Measurements from ENCODE around the gene FCAMR.

The FCAMR gene, protein sequence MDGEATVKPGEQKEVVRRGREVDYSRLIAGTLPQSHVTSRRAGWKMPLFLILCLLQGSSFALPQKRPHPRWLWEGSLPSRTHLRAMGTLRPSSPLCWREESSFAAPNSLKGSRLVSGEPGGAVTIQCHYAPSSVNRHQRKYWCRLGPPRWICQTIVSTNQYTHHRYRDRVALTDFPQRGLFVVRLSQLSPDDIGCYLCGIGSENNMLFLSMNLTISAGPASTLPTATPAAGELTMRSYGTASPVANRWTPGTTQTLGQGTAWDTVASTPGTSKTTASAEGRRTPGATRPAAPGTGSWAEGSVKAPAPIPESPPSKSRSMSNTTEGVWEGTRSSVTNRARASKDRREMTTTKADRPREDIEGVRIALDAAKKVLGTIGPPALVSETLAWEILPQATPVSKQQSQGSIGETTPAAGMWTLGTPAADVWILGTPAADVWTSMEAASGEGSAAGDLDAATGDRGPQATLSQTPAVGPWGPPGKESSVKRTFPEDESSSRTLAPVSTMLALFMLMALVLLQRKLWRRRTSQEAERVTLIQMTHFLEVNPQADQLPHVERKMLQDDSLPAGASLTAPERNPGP
- total RNA-seq: 0 reads per million in 3 donors

DNA sequence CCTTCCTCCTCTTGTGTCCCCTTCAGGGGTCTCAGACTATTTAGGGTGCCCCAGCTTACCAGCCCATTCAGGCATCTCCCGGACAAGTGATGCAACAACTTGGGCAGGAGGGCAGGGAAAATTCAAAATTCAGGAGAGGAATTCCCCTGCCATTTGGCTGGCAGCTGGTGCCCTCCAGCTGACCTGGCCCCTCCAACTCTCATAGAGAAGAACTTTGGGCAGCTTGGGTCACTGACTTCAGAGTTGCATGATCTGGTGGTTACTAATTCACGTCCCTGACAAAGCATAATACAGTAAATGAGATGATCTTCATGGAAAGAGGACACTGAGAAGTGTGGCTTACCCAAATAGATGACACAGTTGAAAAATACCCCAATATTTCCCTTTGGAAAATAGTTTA lies at the start of gene FCAMR:
TSS of gene FCAMR (minus strand) at position 15 of the 400 bp plus-strand sequence. CDS start 335 bp downstream, outside the sequence.
- H3K9me3 ChIP-seq (ENCODE audit: control insufficient read depth, low read length): no peaks in the 10 kb centered on the region
- no peak for DNase-seq
- H3K27ac ChIP-seq (ENCODE audit: insufficient read depth, low read length, poor library complexity, severe bottlenecking): no peak within 1 kb of the TSS
- no peak within 1 kb of the TSS for H3K4me3 ChIP-seq (ENCODE audit: insufficient read depth, low read depth, low read length, poor library complexity, severe bottlenecking)
- no peaks in the 10 kb centered on the region for H3K36me3 ChIP-seq (ENCODE audit: control insufficient read depth, insufficient read depth, low read length)
- H3K4me1 ChIP-seq (ENCODE audit: control insufficient read depth, insufficient read depth, low read length, poor library complexity, severe bottlenecking): peaks cover 11% of the 10 kb centered on the region
- H3K27me3 ChIP-seq (replicated peaks; ENCODE audit: control insufficient read depth, insufficient read depth, low read length, poor library complexity, severe bottlenecking): no peaks in the 10 kb centered on the region

DNA sequence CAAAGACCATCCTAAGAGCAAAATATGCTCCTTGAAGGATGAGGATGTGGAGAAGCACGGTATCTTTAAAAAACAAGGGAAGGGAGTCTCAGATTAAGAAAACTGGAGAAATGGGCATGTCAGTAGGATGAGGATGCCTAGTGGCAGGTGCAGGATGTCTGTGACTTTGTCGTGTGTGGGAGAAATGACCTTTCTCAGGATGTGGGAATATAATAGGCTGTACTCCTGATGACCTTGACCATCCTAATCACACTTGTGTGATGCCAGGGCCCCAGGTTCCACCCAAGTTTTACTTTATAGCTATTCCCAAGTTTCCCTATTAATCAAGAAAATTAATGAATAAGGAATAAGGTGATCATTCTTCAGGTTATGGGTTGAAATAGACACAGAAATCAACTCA lies 49.4 kb upstream of the FCAMR start:
- no peaks in the 10 kb centered on the region for H3K9me3 ChIP-seq (ENCODE audit: control insufficient read depth, low read length)
- H3K27ac ChIP-seq (ENCODE audit: insufficient read depth, low read length, poor library complexity, severe bottlenecking): no peak overlapping the region
- no peak for DNase-seq
- no peak overlapping the region for H3K4me3 ChIP-seq (ENCODE audit: insufficient read depth, low read depth, low read length, poor library complexity, severe bottlenecking)
- H3K4me1 ChIP-seq (ENCODE audit: control insufficient read depth, insufficient read depth, low read length, poor library complexity, severe bottlenecking): no peaks in the 10 kb centered on the region
- H3K36me3 ChIP-seq (ENCODE audit: control insufficient read depth, insufficient read depth, low read length): no peaks in the 10 kb centered on the region
- no peaks in the 10 kb centered on the region for H3K27me3 ChIP-seq (replicated peaks; ENCODE audit: control insufficient read depth, insufficient read depth, low read length, poor library complexity, severe bottlenecking)

DNA sequence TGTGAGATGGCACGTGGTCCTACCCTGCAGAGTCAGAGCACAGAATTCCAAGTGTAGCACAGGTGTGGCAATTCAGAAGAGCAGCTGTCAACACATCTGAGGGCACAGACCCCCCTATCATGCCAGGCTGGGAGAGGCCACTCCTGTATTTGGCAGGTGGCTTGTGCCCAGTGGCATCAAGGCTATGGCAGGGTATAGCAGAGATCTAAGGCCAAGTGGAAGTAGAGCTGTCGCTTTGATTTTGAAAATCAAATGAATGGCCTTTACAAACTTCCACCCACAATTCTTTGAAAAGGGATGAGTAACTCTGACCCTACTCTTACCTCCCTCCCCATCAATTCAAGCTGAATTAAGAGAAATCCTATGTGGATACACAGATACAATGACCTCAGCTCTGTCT lies 48.9 kb upstream of the FCAMR start:
- no peak for DNase-seq
- no peaks in the 10 kb centered on the region for H3K36me3 ChIP-seq (ENCODE audit: control insufficient read depth, insufficient read depth, low read length)

DNA sequence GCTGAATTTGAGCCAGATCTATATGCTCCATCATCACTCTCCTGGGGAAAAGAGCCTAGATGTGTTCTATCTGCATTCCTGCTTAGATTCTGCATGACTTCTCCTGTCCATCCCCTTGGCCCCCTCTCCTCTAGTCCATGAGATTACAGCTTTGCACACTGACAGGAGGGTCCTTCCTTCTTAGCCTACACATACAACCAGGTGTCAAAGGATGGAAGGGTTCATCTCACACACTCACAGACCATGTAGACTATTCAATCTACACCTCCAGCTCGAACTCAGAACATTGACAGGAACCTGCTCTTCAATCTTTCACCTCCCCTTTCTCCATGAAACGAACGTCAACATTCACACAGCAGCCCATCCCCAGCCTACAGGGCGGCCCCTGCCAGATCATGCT lies 48.4 kb upstream of the FCAMR start:
- no peak for DNase-seq
- H3K4me1 ChIP-seq (ENCODE audit: control insufficient read depth, insufficient read depth, low read length, poor library complexity, severe bottlenecking): no peaks in the 10 kb centered on the region
- H3K4me3 ChIP-seq (ENCODE audit: insufficient read depth, low read depth, low read length, poor library complexity, severe bottlenecking): no peak overlapping the region
- H3K27ac ChIP-seq (ENCODE audit: insufficient read depth, low read length, poor library complexity, severe bottlenecking): no peak overlapping the region
- H3K9me3 ChIP-seq (ENCODE audit: control insufficient read depth, low read length): no peaks in the 10 kb centered on the region
- no peaks in the 10 kb centered on the region for H3K36me3 ChIP-seq (ENCODE audit: control insufficient read depth, insufficient read depth, low read length)
- no peaks in the 10 kb centered on the region for H3K27me3 ChIP-seq (replicated peaks; ENCODE audit: control insufficient read depth, insufficient read depth, low read length, poor library complexity, severe bottlenecking)

More for the DNA sequence above, 48.9 kb upstream of the FCAMR start:
- H3K27ac ChIP-seq (ENCODE audit: insufficient read depth, low read length, poor library complexity, severe bottlenecking): no peak overlapping the region
- no peaks in the 10 kb centered on the region for H3K9me3 ChIP-seq (ENCODE audit: control insufficient read depth, low read length)
- H3K4me3 ChIP-seq (ENCODE audit: insufficient read depth, low read depth, low read length, poor library complexity, severe bottlenecking): no peak overlapping the region
- no peaks in the 10 kb centered on the region for H3K4me1 ChIP-seq (ENCODE audit: control insufficient read depth, insufficient read depth, low read length, poor library complexity, severe bottlenecking)
- H3K27me3 ChIP-seq (replicated peaks; ENCODE audit: control insufficient read depth, insufficient read depth, low read length, poor library complexity, severe bottlenecking): no peaks in the 10 kb centered on the region

DNA sequence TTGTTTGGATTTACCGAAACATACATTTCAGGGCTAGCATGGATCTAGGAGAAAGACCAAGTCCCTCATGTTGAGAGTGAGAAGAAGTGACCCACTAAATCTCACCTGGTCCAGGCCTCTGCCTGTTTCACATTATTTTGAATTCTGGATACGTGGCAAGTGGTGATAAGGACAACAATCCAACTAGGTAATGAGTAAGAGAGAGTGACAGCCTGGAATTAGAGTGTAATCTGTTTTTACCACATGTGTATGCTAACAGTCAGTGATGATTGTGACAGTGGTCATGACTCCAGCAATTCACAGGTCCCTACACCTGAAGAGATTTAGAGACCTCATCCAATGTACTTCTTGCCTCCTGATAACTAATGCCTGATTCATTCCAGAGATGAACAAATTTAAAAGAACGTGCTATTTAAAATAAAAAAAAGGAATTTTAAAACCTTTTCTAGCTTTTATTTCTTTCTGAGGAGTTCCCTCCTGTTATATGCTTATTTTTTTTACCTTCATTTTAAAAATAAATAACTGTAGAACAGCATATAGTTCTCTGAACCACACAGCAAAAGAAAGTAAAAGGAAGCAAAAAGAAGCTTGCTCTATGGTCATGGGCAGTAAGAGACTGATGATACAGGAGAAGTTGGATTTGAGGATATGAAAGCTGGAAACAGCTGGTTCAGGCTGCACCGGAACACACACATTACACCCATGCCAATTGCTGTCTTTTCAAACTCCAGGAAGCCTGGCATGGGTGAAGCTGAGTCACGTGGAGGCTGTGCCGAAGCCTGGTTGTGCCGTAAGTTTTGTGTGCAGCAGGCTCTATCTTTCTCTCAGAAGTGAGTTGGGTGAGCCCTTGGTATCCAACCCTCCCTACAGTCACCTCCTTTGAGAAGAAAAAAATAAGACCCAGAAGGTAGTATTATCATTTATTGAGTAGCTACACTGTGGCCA lies 47.6 kb upstream of the FCAMR start:
- H3K36me3 ChIP-seq (ENCODE audit: control insufficient read depth, insufficient read depth, low read length): no peaks in the 10 kb centered on the region
- H3K27me3 ChIP-seq (replicated peaks; ENCODE audit: control insufficient read depth, insufficient read depth, low read length, poor library complexity, severe bottlenecking): no peaks in the 10 kb centered on the region
- no peak overlapping the region for H3K27ac ChIP-seq (ENCODE audit: insufficient read depth, low read length, poor library complexity, severe bottlenecking)
- no peak for DNase-seq
- no peaks in the 10 kb centered on the region for H3K9me3 ChIP-seq (ENCODE audit: control insufficient read depth, low read length)
- no peaks in the 10 kb centered on the region for H3K4me1 ChIP-seq (ENCODE audit: control insufficient read depth, insufficient read depth, low read length, poor library complexity, severe bottlenecking)
- no peak overlapping the region for H3K4me3 ChIP-seq (ENCODE audit: insufficient read depth, low read depth, low read length, poor library complexity, severe bottlenecking)

DNA sequence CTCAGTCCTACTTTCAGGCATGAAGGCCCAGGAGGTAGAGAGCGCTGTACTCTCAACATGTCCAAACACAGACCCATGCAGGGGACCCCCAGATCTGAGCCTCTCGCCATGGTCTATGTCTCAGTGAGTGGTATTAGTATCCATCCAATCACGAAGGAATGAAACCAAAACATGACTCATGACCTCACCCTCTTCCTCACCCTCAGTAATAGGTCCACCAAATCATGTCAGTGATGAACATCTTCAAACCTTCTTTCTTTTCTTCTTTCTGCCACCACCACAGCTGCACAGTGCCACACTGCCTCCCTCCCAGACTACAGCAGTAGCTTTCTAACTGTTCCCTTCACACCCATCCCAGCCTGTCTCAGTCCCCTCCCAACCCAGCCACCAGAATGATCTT lies 45.5 kb upstream of the FCAMR start:
- Histone ChIP-seq H3K27ac (ENCODE audit: insufficient read depth, low read length, poor library complexity, severe bottlenecking) (no peak overlapping the region), H3K4me3 (ENCODE audit: insufficient read depth, low read depth, low read length, poor library complexity, severe bottlenecking) (no peak overlapping the region), H3K36me3 (ENCODE audit: control insufficient read depth, insufficient read depth, low read length) (no peaks in the 10 kb centered on the region), H3K27me3 (replicated peaks; ENCODE audit: control insufficient read depth, insufficient read depth, low read length, poor library complexity, severe bottlenecking) (no peaks in the 10 kb centered on the region), H3K9me3 (ENCODE audit: control insufficient read depth, low read length) (no peaks in the 10 kb centered on the region), H3K4me1 (ENCODE audit: control insufficient read depth, insufficient read depth, low read length, poor library complexity, severe bottlenecking) (no peaks in the 10 kb centered on the region)
- DNase-seq: no peak

DNA sequence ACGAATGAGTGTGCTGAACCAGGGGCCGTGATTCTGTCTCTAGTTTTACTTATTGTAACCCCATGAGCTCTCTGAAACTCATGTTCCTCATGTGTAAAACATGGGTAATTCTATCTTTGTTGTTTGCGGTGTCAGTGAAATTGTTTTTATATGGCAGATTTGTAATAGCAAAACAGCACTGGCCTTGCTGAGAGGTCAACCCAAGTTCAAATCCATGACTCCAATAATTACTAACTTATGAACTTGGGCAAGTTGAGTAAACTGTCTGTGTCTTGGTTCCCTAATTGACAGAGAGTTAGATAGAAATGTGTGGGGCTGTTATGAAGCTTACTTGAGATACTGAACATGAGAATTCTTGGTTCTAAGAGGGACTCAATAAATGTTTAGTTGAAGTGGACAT lies 44.5 kb upstream of the FCAMR start:
- Histone ChIP-seq H3K36me3 (ENCODE audit: control insufficient read depth, insufficient read depth, low read length) (no peaks in the 10 kb centered on the region), H3K27me3 (replicated peaks; ENCODE audit: control insufficient read depth, insufficient read depth, low read length, poor library complexity, severe bottlenecking) (no peaks in the 10 kb centered on the region), H3K4me3 (ENCODE audit: insufficient read depth, low read depth, low read length, poor library complexity, severe bottlenecking) (no peak overlapping the region), H3K27ac (ENCODE audit: insufficient read depth, low read length, poor library complexity, severe bottlenecking) (no peak overlapping the region), H3K9me3 (ENCODE audit: control insufficient read depth, low read length) (no peaks in the 10 kb centered on the region), H3K4me1 (ENCODE audit: control insufficient read depth, insufficient read depth, low read length, poor library complexity, severe bottlenecking) (no peaks in the 10 kb centered on the region)
- no peak for DNase-seq

DNA sequence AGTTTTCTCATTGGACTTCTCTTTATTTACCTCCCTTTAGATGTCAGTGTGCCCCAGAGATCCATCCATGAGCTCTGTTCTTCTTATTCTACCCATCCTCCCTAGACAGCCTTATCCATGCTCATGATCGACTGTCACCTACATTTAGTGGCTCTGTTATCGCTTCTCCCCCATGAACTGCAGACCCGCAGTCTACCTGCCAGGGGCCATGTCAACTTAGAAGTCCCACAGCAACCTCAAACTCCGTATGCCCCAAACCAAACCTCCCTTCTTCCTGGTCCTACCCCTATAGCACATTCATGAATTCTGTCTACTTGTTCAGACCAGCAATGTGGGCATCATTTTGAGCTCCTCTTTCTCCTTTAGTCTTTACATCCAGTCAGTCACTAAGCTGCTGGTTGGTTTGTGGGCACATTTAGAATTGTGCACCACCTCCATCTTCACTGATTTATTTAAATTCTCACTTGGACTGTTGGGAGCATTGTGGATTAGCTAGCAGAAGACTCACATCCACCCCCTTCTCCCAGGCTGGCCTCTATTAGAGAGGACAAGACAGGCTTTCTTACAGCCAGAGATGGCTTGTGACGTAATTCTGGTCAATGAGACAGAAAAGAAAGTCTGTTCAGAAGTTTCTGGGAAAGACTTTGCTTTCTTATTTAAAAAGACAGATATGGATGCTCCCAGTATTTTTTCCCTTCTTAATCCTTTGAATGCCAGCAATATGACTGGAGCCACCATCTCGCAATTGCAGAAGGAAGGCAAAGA lies 43.2 kb upstream of the FCAMR start:
- no peaks in the 10 kb centered on the region for H3K27me3 ChIP-seq (replicated peaks; ENCODE audit: control insufficient read depth, insufficient read depth, low read length, poor library complexity, severe bottlenecking)
- DNase-seq: no peak
- H3K4me1 ChIP-seq (ENCODE audit: control insufficient read depth, insufficient read depth, low read length, poor library complexity, severe bottlenecking): no peaks in the 10 kb centered on the region
- H3K27ac ChIP-seq (ENCODE audit: insufficient read depth, low read length, poor library complexity, severe bottlenecking): no peak overlapping the region
- H3K4me3 ChIP-seq (ENCODE audit: insufficient read depth, low read depth, low read length, poor library complexity, severe bottlenecking): no peak overlapping the region
- no peaks in the 10 kb centered on the region for H3K36me3 ChIP-seq (ENCODE audit: control insufficient read depth, insufficient read depth, low read length)
- H3K9me3 ChIP-seq (ENCODE audit: control insufficient read depth, low read length): no peaks in the 10 kb centered on the region

DNA sequence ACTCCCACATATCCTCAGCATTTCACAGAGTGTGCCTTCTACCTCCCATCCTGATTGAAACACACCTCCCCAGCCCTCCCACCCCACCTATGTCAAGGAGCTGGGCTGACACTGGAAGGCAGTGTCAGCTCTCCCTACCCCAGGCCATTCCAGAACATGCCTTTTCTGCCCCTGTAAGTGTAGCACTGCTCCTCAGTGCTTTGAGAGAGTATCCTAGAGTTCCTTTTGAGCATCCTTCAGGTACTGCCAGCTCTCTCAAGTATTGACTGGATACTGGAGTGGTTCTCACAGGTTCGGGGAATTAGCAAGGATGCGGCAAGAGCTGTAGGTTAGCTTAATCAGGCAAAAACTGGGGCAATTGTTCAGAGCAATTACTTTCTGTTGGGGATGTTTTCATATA lies 40.5 kb upstream of the FCAMR start:
- DNase-seq: no peak
- H3K27me3 ChIP-seq (replicated peaks; ENCODE audit: control insufficient read depth, insufficient read depth, low read length, poor library complexity, severe bottlenecking): no peaks in the 10 kb centered on the region
- H3K27ac ChIP-seq (ENCODE audit: insufficient read depth, low read length, poor library complexity, severe bottlenecking): no peak overlapping the region
- no peak overlapping the region for H3K4me3 ChIP-seq (ENCODE audit: insufficient read depth, low read depth, low read length, poor library complexity, severe bottlenecking)
- no peaks in the 10 kb centered on the region for H3K9me3 ChIP-seq (ENCODE audit: control insufficient read depth, low read length)
- no peaks in the 10 kb centered on the region for H3K4me1 ChIP-seq (ENCODE audit: control insufficient read depth, insufficient read depth, low read length, poor library complexity, severe bottlenecking)
- H3K36me3 ChIP-seq (ENCODE audit: control insufficient read depth, insufficient read depth, low read length): no peaks in the 10 kb centered on the region

Measured in effector memory CD4-positive, alpha-beta T cell (primary cell).